Stomach (tissue), 9 donors: ENCODE data around the gene FOXJ3. TPM values are rescaled to one million over a fixed set of nuclear protein-coding genes. Genes with fewer than 3 reads are reported as not detected.

ENCODE experiments used
- DNase-seq, 2 donors: peaks; one replicate each; pipeline versions ENCODE4 v3.0.0 to v3.0.0-alpha.2; 2013 to 2019
- H3K27ac ChIP-seq, 5 donors: fragments of 200-600 bp in 4 of 5; sonication (generic) in 4 of 5; one replicate each; pipeline ENCODE4 v1.5.1; 2013 to 2019; ENCODE audit warnings: mild to moderate bottlenecking in 1 of 5, moderate library complexity in 1 of 5
- H3K27me3 ChIP-seq, 3 donors: fragments of 200-600 bp; sonication (generic); one replicate each; pipeline ENCODE4 v1.5.1; 2017 to 2019; ENCODE audit warnings: mixed run types in 1 of 3
- H3K36me3 ChIP-seq, 4 donors: fragments of 200-600 bp; sonication (generic); 1 replicate in 3 of 4; 2 replicates in 1 of 4; pipeline ENCODE4 v1.5.1; 2016 to 2019
- H3K4me1 ChIP-seq, 4 donors: fragments of 200-600 bp; sonication (generic); one replicate each; pipeline ENCODE4 v1.5.1; 2016 to 2019
- H3K4me3 ChIP-seq, 4 donors: fragments of 200-600 bp; sonication (generic) in 3 of 4; one replicate each; pipeline ENCODE4 v1.5.1; 2016 to 2019; ENCODE audit warnings: mild to moderate bottlenecking in 1 of 4
- H3K9me3 ChIP-seq, 4 donors: fragments of 200-600 bp; sonication (generic); one replicate each; pipeline ENCODE4 v1.5.1; 2016 to 2019
- EP300 ChIP-seq: sonication (generic); formaldehyde crosslinking; IDR thresholded peaks from one replicate; pipeline ENCODE4 v1.6.1; 2017; ENCODE audit warnings: antibody characterized with exemption
- POLR2A ChIP-seq, 4 donors: fragments of 450-650 bp; IDR thresholded peaks; one replicate each; pipeline ENCODE4 v1.6.1; 2016; ENCODE audit warnings: antibody characterized with exemption in 4 of 4, control low read depth in 2 of 4, mild to moderate bottlenecking in 1 of 4, moderate library complexity in 1 of 4
- POLR2AphosphoS5 ChIP-seq, 3 donors: sonication (generic); formaldehyde crosslinking; IDR thresholded peaks; one replicate each; pipeline ENCODE4 v1.6.1; 2016; ENCODE audit warnings: antibody characterized with exemption in 3 of 3
- WGBS, 5 donors: extraction: QIAGEN DNeasy Blood & Tissue Kit in 3 of 5; methylation state at CpG; one replicate each; pipeline versions ENCODE4 v1.1.5 to v1.1.7; 2013 to 2018; 5-methylcytosine and 5-hydroxymethylcytosine counted together
- intact Hi-C: fragments of 100-400 bp; cut with DNase I; formaldehyde crosslinking; loops from one replicate; pipeline ENCODE4 v1.15.1; 2023; ENCODE audit warnings: low total_unique reads
- polyA plus RNA-seq, 3 donors: library from polyadenylated mRNA; stranded (reverse); fragments of 200-250 nt; gene quantifications; one replicate each; pipeline ENCODE4 v1.2.3, GENCODE V29; 2013
- total RNA-seq, 5 donors: library from RNA; depleted of rRNA; stranded (reverse); fragments of >200 nt; gene quantifications; one replicate each; pipeline versions ENCODE4 v1.1.0 to v1.2.3, GENCODE V29; 2014 to 2016
- TF ChIP-seq, protein P1 (sequence below), 7 experiments: fragments of 450-650 bp in 4 of 7; fragments of 200-600 bp in 3 of 7; sonication (generic) in 3 of 7; IDR thresholded peaks; one replicate each; pipeline ENCODE4 v1.5.1; 2016 to 2019; ENCODE audit warnings: antibody characterized with exemption in 7 of 7, control low read depth in 2 of 7, mild to moderate bottlenecking in 1 of 7
- donor health status: healthy with polysubstance abuse.
- donor health status: Bipolar disorder and iron deficiency.
- donor health status: healthy.

The FOXJ3 gene
- total and polyA plus RNA-seq, 8 donors, result 8.3 to 57.3 (median 12.3) TPM

DNA sequence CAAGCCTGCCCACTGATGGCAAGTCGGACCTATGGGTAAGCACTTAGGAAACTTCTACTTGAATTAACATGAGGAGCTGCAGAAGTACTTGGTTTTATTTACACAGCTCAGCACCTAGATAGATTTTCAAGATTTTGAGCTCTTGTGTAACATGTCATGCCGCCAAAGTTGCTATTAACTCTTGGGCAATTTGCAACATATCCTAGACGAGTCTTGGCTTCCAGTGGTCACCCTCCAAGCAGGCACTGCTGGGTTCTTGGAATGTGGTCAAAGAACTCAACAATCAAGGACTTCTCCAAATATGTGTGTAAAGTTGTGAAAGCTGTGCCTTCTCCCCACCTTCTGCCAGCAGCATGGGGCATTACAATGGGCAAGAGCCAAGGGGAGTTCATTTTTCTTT, 199.6 kb downstream of the FOXJ3 start:
- intact Hi-C loops, result no loop called here
- no peaks in the 10 kb centered on the region for H3K4me1 ChIP-seq
- no peak for DNase-seq
- peaks cover 0 to 10% (median 0%) of the 10 kb centered on the region in 3 donors for H3K27me3 ChIP-seq
- 27 to 50% (median 49%) methylated on average over 3 of the region's 3 CpGs for WGBS, 5 donors
- H3K36me3 ChIP-seq, result no peaks in the 10 kb centered on the region
- H3K4me3 ChIP-seq, result no peak overlapping the region
- no peak for TF ChIP-seq EP300
- TF ChIP-seq POLR2A (IDR thresholded peaks at IDR 0.05), result no peak
- TF ChIP-seq, protein P1, sequence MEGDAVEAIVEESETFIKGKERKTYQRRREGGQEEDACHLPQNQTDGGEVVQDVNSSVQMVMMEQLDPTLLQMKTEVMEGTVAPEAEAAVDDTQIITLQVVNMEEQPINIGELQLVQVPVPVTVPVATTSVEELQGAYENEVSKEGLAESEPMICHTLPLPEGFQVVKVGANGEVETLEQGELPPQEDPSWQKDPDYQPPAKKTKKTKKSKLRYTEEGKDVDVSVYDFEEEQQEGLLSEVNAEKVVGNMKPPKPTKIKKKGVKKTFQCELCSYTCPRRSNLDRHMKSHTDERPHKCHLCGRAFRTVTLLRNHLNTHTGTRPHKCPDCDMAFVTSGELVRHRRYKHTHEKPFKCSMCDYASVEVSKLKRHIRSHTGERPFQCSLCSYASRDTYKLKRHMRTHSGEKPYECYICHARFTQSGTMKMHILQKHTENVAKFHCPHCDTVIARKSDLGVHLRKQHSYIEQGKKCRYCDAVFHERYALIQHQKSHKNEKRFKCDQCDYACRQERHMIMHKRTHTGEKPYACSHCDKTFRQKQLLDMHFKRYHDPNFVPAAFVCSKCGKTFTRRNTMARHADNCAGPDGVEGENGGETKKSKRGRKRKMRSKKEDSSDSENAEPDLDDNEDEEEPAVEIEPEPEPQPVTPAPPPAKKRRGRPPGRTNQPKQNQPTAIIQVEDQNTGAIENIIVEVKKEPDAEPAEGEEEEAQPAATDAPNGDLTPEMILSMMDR (IDR thresholded peaks at IDR 0.05), result no peak
- TF ChIP-seq POLR2AphosphoS5 (IDR thresholded peaks at IDR 0.05), result no peak
- H3K9me3 ChIP-seq, result no peaks in the 10 kb centered on the region
- H3K27ac ChIP-seq, result no peak overlapping the region

GRCh38 chr1:42133809-42134526, 201.1 kb downstream of the FOXJ3 start:
- TF ChIP-seq POLR2A (IDR thresholded peaks at IDR 0.05) (no peak), EP300 (no peak), POLR2AphosphoS5 (IDR thresholded peaks at IDR 0.05) (no peak)
- TF ChIP-seq, protein P1 (IDR thresholded peaks at IDR 0.05), result no peak
- H3K27ac ChIP-seq, result no peak overlapping the region
- H3K9me3 ChIP-seq, result no peaks in the 10 kb centered on the region
- 79 to 86% (median 83%) methylated on average over 10 of the region's 10 CpGs for WGBS, 5 donors
- H3K36me3 ChIP-seq, result no peaks in the 10 kb centered on the region
- H3K4me1 ChIP-seq, result no peaks in the 10 kb centered on the region
- DNase-seq, result no peak
- peaks cover 0 to 17% (median 0%) of the 10 kb centered on the region in 3 donors for H3K27me3 ChIP-seq
- intact Hi-C loops, result no loop called here
- H3K4me3 ChIP-seq, result no peak overlapping the region

- no peak overlapping the region for H3K4me3 ChIP-seq
- no peaks in the 10 kb centered on the region for H3K4me1 ChIP-seq
- H3K9me3 ChIP-seq, result no peaks in the 10 kb centered on the region
- TF ChIP-seq, protein P1 (IDR thresholded peaks at IDR 0.05), result no peak
- intact Hi-C loops, result no loop called here
- DNase-seq, result no peak
- H3K27ac ChIP-seq, result no peak overlapping the region
- no peaks in the 10 kb centered on the region for H3K36me3 ChIP-seq
- peaks cover 0 to 17% (median 0%) of the 10 kb centered on the region in 3 donors for H3K27me3 ChIP-seq
- 66 to 86% (median 78%) methylated on average over 5 of the region's 5 CpGs for WGBS, 5 donors
These were observed 201.6 kb downstream of the FOXJ3 start for GRCh38 chr1:42133390-42133789.

DNA sequence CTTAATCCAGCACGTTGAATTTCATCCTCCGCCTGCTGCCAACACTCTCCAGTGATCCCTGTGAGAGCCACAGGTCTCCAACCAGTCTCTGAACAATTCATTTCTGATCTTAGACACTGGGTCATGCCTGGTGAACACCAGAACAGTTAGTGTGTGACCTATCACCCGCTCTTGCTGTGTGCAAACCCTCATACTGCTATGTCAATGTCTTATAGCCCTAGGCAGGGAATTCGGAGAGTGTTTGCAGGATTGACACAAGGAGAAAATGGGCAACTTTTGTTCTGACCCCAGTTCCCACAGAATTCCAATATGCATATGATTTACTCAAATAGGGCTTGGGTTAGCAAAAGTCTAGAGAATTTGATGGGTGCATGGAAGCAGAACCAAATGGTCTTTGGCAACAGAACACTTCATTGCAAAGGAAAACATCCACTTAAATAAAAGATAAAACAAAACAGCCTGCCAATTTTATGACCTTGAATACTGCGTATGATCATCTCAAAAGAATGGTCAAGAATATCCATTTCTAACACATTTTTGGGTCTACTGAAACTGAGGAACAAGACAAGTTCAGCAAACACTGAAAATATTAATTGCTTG, 204.9 kb downstream of the FOXJ3 start:
- WGBS, 5 donors, result 84 to 86% (median 85%) methylated on average over 5 of the region's 5 CpGs
- Histone ChIP-seq H3K4me3 (no peak overlapping the region), H3K4me1 (no peaks in the 10 kb centered on the region), H3K9me3 (no peaks in the 10 kb centered on the region), H3K27ac (no peak overlapping the region), H3K36me3 (no peaks in the 10 kb centered on the region), H3K27me3 (peaks cover 0 to 6% (median 0%) of the 10 kb centered on the region in 3 donors)
- no peak for DNase-seq
- intact Hi-C loops, result no loop called here
- TF ChIP-seq POLR2AphosphoS5 (IDR thresholded peaks at IDR 0.05) (no peak), POLR2A (IDR thresholded peaks at IDR 0.05) (no peak), EP300 (no peak)
- TF ChIP-seq, protein P1 (IDR thresholded peaks at IDR 0.05), result no peak
